Liver (tissue), 3 donors: ENCODE measurements around the gene COL20A1.

ENCODE experiments used
- GABPA ChIP-seq, 2 donors: IDR thresholded peaks in 1 of 2; conservative IDR thresholded peaks in 1 of 2; 2 replicates each; pipeline ENCODE4 v1.6.1; 2016; ENCODE audit warnings: antibody characterized with exemption in 2 of 2, mild to moderate bottlenecking in 1 of 2, moderate library complexity in 1 of 2
- JUND ChIP-seq, 2 donors: IDR thresholded peaks; 2 replicates each; pipeline ENCODE4 v1.6.1; 2016; ENCODE audit warnings: antibody characterized with exemption in 2 of 2
- RAD21 ChIP-seq, 2 donors: IDR thresholded peaks; 2 replicates each; pipeline ENCODE4 v1.6.1; 2016; ENCODE audit warnings: antibody characterized with exemption in 2 of 2, mild to moderate bottlenecking in 2 of 2
- SP1 ChIP-seq: IDR thresholded peaks from 2 replicates; pipeline ENCODE4 v1.6.1; 2018; ENCODE audit warnings: antibody characterized with exemption, mild to moderate bottlenecking
- TF ChIP-seq, protein P1 (sequence below): IDR thresholded peaks from 2 replicates; pipeline ENCODE4 v1.6.1; 2016; ENCODE audit warnings: antibody characterized with exemption
- TF ChIP-seq, protein P2 (sequence below): fragments of 150-350 bp; IDR thresholded peaks from 2 replicates; pipeline ENCODE4 v1.5.1; 2017; ENCODE audit warnings: improper control_type of control experiment, low read depth, low read length; ENCODE audit not compliant: missing input control
- donor health status: healthy.
- donor health status: healthy.

DNA sequence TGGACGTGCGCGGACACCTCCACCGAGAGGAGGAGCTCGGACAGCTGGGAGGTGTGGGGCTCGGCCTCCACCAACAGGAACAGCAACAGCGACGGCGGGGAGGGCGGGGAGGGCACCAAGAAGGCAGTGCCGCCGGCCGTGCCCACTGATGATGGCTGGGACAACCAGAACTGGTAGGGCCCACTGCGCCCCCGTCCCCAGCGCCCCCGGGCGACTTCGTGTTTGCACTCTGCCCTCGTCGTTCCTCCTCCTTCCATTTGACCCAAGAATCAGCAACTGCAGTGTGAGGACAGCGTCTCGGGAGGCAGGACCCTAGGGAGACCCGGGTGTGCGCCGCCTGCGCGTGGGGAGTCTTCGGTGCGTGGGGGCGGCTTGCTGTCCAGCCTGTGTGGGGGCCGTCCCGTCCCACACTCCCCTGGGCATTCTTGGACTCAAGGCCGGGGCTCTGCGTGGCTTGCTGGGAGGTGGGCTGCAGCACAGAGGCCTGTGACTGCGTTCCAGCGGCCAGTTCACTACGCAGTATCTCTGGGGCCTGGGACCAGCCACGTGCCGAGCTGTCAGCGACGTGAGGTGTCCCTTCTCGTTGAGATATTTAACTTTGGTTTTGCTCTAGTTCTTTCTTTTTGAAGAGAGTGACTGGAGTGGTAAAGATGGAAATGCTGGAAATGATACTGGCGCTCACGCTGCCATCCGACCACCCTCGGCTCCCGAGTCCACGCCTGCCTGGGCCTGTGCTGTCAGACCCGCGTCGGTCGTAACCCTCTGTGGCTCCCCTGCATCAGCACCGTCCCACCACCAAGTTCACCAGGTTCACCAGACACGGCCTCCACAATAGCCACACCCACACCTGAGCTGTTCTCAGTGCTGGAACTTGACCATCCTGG, 5.0 kb upstream of the COL20A1 start:
- TF ChIP-seq, protein P1, sequence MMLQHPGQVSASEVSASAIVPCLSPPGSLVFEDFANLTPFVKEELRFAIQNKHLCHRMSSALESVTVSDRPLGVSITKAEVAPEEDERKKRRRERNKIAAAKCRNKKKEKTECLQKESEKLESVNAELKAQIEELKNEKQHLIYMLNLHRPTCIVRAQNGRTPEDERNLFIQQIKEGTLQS = no peak
- TF ChIP-seq GABPA (IDR thresholded peaks at IDR 0.05 in 1 of 2, conservative IDR thresholded peaks at IDR 0.05 in 1 of 2) (no peak), SP1 (no peak), RAD21 (IDR thresholded peaks at IDR 0.05) (no peak), JUND (IDR thresholded peaks at IDR 0.05) (no peak)
- TF ChIP-seq, protein P2, sequence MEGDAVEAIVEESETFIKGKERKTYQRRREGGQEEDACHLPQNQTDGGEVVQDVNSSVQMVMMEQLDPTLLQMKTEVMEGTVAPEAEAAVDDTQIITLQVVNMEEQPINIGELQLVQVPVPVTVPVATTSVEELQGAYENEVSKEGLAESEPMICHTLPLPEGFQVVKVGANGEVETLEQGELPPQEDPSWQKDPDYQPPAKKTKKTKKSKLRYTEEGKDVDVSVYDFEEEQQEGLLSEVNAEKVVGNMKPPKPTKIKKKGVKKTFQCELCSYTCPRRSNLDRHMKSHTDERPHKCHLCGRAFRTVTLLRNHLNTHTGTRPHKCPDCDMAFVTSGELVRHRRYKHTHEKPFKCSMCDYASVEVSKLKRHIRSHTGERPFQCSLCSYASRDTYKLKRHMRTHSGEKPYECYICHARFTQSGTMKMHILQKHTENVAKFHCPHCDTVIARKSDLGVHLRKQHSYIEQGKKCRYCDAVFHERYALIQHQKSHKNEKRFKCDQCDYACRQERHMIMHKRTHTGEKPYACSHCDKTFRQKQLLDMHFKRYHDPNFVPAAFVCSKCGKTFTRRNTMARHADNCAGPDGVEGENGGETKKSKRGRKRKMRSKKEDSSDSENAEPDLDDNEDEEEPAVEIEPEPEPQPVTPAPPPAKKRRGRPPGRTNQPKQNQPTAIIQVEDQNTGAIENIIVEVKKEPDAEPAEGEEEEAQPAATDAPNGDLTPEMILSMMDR = no peak
